Vagina (tissue), 2 donors: ENCODE results near the gene PRRT1. TPM values are rescaled to one million over a fixed set of nuclear protein-coding genes. Genes with fewer than 3 reads are reported as not detected.
A peak's percentile ranks its signal among the peaks of the same experiment; 100 is the strongest.

Source experiments
- DNase-seq, 2 donors: peaks; one replicate each; pipeline ENCODE4 v3.0.0-alpha.2; 2017; ENCODE audit errors: extremely low spot score in 2 of 2
- H3K27ac ChIP-seq: fragments of 200-600 bp; sonication (generic); one replicate; pipeline ENCODE4 v1.5.1; 2019
- H3K27me3 ChIP-seq: fragments of 200-600 bp; sonication (generic); one replicate; pipeline ENCODE4 v1.5.1; 2019
- H3K36me3 ChIP-seq, 2 donors: fragments of 200-600 bp; sonication (generic); one replicate each; pipeline ENCODE4 v1.5.1; 2017 to 2019
- H3K4me1 ChIP-seq: fragments of 200-600 bp; sonication (generic); one replicate; pipeline ENCODE4 v1.5.1; 2019
- H3K4me3 ChIP-seq, 2 donors: fragments of 200-600 bp; sonication (generic); 1 replicate in 1 of 2; 2 replicates in 1 of 2; pipeline ENCODE4 v1.5.1; 2016 to 2019
- H3K9me3 ChIP-seq: fragments of 200-600 bp; sonication (generic); one replicate; pipeline ENCODE4 v1.5.1; 2019
- CTCF ChIP-seq, 3 experiments: fragments of 450-650 bp in 2 of 3; fragments of 200-600 bp in 1 of 3; sonication (generic) in 1 of 3; IDR thresholded peaks; one replicate each; pipeline ENCODE4 v1.5.1; 2017 to 2019; ENCODE audit warnings: antibody characterized with exemption in 3 of 3, mild to moderate bottlenecking in 2 of 3, moderate library complexity in 2 of 3
- POLR2A ChIP-seq, 2 donors: fragments of 450-650 bp; IDR thresholded peaks; one replicate each; pipeline ENCODE4 v1.6.1; 2017; ENCODE audit warnings: antibody characterized with exemption in 2 of 2, mild to moderate bottlenecking in 2 of 2, moderate library complexity in 2 of 2
- POLR2AphosphoS5 ChIP-seq, 2 donors: sonication (generic); formaldehyde crosslinking; IDR thresholded peaks; one replicate each; pipeline ENCODE4 v1.9.0; 2017; ENCODE audit warnings: antibody characterized with exemption in 2 of 2, mild to moderate bottlenecking in 2 of 2, low read depth in 1 of 2; ENCODE audit not compliant: insufficient read depth in 1 of 2
- intact Hi-C: fragments of 100-400 bp; cut with DNase I; formaldehyde crosslinking; loops from one replicate; pipeline ENCODE4 v1.15.1; 2023
- total RNA-seq: library from RNA; depleted of rRNA; stranded (reverse); fragments of >200 nt; gene quantifications from one replicate; pipeline ENCODE4 v1.2.3, GENCODE V29; 2016

Gene PRRT1
- total RNA-seq, 1 donor from 2014 or later: 8.8 TPM

GRCh38 chr6:32109114-32109764 is 42.5 kb downstream of the PRRT1 start, which contains the start of gene TNXB:
Gene TNXB (minus strand): TSS chr6:32109338. CDS start chr6:32098198, 11,140 bp downstream.
- Histone ChIP-seq H3K9me3 (no peaks in the 10 kb centered on the region), H3K4me3 (peak within 1 kb of the TSS; percentile 58 to 60), H3K4me1 (peaks cover 94% of the 10 kb centered on the region), H3K27me3 (no peaks in the 10 kb centered on the region), H3K36me3 (no peaks in the 10 kb centered on the region), H3K27ac (peak within 1 kb of the TSS; percentile 94)
- TF ChIP-seq POLR2A (IDR thresholded peaks at IDR 0.05): no peak
- peak in 1 of 2 donors; percentile 53 for TF ChIP-seq POLR2AphosphoS5 (IDR thresholded peaks at IDR 0.05; ENCODE audit: insufficient read depth in 1 of 2, low read depth in 1 of 2)
- TF ChIP-seq CTCF (IDR thresholded peaks at IDR 0.05): no peak
- intact Hi-C loops: loop anchor here (2.0 kb wide), 1 partner anchor 62 kb away; no protein-coding TSS in a partner anchor
- peak in 1 of 2 donors; percentile 90 for DNase-seq

GRCh38 chr6:32108727-32109113 is 43.0 kb downstream of the PRRT1 start:
- peak overlapping the region; percentile 58 to 60 for H3K4me3 ChIP-seq
- no peak for TF ChIP-seq CTCF (IDR thresholded peaks at IDR 0.05)
- no peak for TF ChIP-seq POLR2AphosphoS5 (IDR thresholded peaks at IDR 0.05; ENCODE audit: insufficient read depth in 1 of 2, low read depth in 1 of 2)
- TF ChIP-seq POLR2A (IDR thresholded peaks at IDR 0.05): no peak
- no peaks in the 10 kb centered on the region for H3K36me3 ChIP-seq
- intact Hi-C loops: loop anchor here (2.0 kb wide), 1 partner anchor 62 kb away; no protein-coding TSS in a partner anchor
- H3K27ac ChIP-seq: peak overlapping the region; percentile 94
- DNase-seq: peak in 1 of 2 donors; percentile 88
- H3K27me3 ChIP-seq: no peaks in the 10 kb centered on the region
- H3K4me1 ChIP-seq: peaks cover 90% of the 10 kb centered on the region
- H3K9me3 ChIP-seq: no peaks in the 10 kb centered on the region

GRCh38 chr6:32108094-32108627 is 43.6 kb downstream of the PRRT1 start:
- intact Hi-C loops: loop anchor here (2.0 kb wide), 1 partner anchor 61 kb away; no protein-coding TSS in a partner anchor
- no peak for DNase-seq

GRCh38 chr6:32107406-32107805 is 44.3 kb downstream of the PRRT1 start:
- H3K9me3 ChIP-seq: no peaks in the 10 kb centered on the region
- TF ChIP-seq CTCF (IDR thresholded peaks at IDR 0.05): no peak
- TF ChIP-seq POLR2A (IDR thresholded peaks at IDR 0.05): no peak
- TF ChIP-seq POLR2AphosphoS5 (IDR thresholded peaks at IDR 0.05; ENCODE audit: insufficient read depth in 1 of 2, low read depth in 1 of 2): no peak
- intact Hi-C loops: no loop called here
- no peaks in the 10 kb centered on the region for H3K27me3 ChIP-seq
- H3K36me3 ChIP-seq: no peaks in the 10 kb centered on the region
- peaks cover 77% of the 10 kb centered on the region for H3K4me1 ChIP-seq
- peak overlapping the region; percentile 21 to 60 for H3K4me3 ChIP-seq
- peak overlapping the region; percentile 94 for H3K27ac ChIP-seq
- no peak for DNase-seq

More at GRCh38 chr6:32108094-32108627, 43.6 kb downstream of the PRRT1 start:
- Histone ChIP-seq H3K27me3 (no peaks in the 10 kb centered on the region), H3K27ac (peak overlapping the region; percentile 94), H3K4me3 (peak overlapping the region; percentile 58 to 60), H3K4me1 (peaks cover 85% of the 10 kb centered on the region), H3K9me3 (no peaks in the 10 kb centered on the region), H3K36me3 (no peaks in the 10 kb centered on the region)
- peak; percentile 83 to 88 for TF ChIP-seq POLR2AphosphoS5 (IDR thresholded peaks at IDR 0.05; ENCODE audit: insufficient read depth in 1 of 2, low read depth in 1 of 2)
- TF ChIP-seq CTCF (IDR thresholded peaks at IDR 0.05): no peak

- DNase-seq: no peak
- intact Hi-C loops: no loop called here
- H3K4me1 ChIP-seq: peaks cover 58% of the 10 kb centered on the region
Measured at GRCh38 chr6:32105433-32105832, 46.3 kb downstream of the PRRT1 start.

More at GRCh38 chr6:32105433-32105832, 46.3 kb downstream of the PRRT1 start:
- Histone ChIP-seq H3K27ac (peak overlapping the region; percentile 94), H3K36me3 (no peaks in the 10 kb centered on the region), H3K4me3 (no peak overlapping the region), H3K9me3 (no peaks in the 10 kb centered on the region), H3K27me3 (no peaks in the 10 kb centered on the region)
- TF ChIP-seq CTCF (IDR thresholded peaks at IDR 0.05) (no peak), POLR2AphosphoS5 (IDR thresholded peaks at IDR 0.05; ENCODE audit: insufficient read depth in 1 of 2, low read depth in 1 of 2) (no peak), POLR2A (IDR thresholded peaks at IDR 0.05) (no peak)
